ENCODE data around the gene CCDC88C. TPM values are rescaled to one million over a fixed set of nuclear protein-coding genes. Genes with fewer than 3 reads are reported as not detected.

The CCDC88C gene
- total RNA-seq, 2 donors from 2014 or later, result 3.5 to 5.0 TPM

- ATAC-seq (no peak), DNase-seq (no peak)
- intact Hi-C loops (cut with DNase I), result no loop called here
Observed at GRCh38 chr14:91357272-91358024, 60.2 kb downstream of the CCDC88C start.

GRCh38 chr14:91356181-91356763, 61.3 kb downstream of the CCDC88C start:
- DNase-seq (no peak), ATAC-seq (no peak)
- intact Hi-C loops (cut with DNase I), result no loop called here

GRCh38 chr14:91354979-91355685, 62.5 kb downstream of the CCDC88C start:
- intact Hi-C loops (cut with DNase I), result no loop called here
- DNase-seq (no peak), ATAC-seq (no peak)

GRCh38 chr14:91354221-91354916, 63.3 kb downstream of the CCDC88C start:
- ATAC-seq (no peak), DNase-seq (no peak)
- intact Hi-C loops (cut with DNase I), result no loop called here

GRCh38 chr14:91352728-91353692, 64.6 kb downstream of the CCDC88C start:
- intact Hi-C loops (cut with DNase I), result no loop called here
- ATAC-seq (no peak), DNase-seq (no peak)

GRCh38 chr14:91352053-91352452, 65.6 kb downstream of the CCDC88C start:
- DNase-seq, result peak; percentile 70
- peak; percentile 79 to 81 for ATAC-seq

GRCh38 chr14:91351512-91351862, 66.1 kb downstream of the CCDC88C start:
- DNase-seq (no peak), ATAC-seq (no peak)
- intact Hi-C loops (cut with DNase I), result no loop called here

More at GRCh38 chr14:91352053-91352452, 65.6 kb downstream of the CCDC88C start:
- intact Hi-C loops (cut with DNase I), result no loop called here

- no peak for DNase-seq
Observed at GRCh38 chr14:91350813-91351511, 66.7 kb downstream of the CCDC88C start.

GRCh38 chr14:91350483-91350812, 67.2 kb downstream of the CCDC88C start:
- ATAC-seq, result no peak
- intact Hi-C loops (cut with DNase I), result no loop called here
- no peak for DNase-seq

More at GRCh38 chr14:91350813-91351511, 66.7 kb downstream of the CCDC88C start:
- intact Hi-C loops (cut with DNase I), result no loop called here
- no peak for ATAC-seq

- no peak for ATAC-seq
- intact Hi-C loops (cut with DNase I), result no loop called here
- DNase-seq, result no peak
Observed at GRCh38 chr14:91349481-91350074, 68.0 kb downstream of the CCDC88C start.

- DNase-seq (no peak), ATAC-seq (no peak)
- intact Hi-C loops (cut with DNase I), result no loop called here
Observed at GRCh38 chr14:91348845-91349465, 68.7 kb downstream of the CCDC88C start.

GRCh38 chr14:91346838-91347173, 70.8 kb downstream of the CCDC88C start:
- intact Hi-C loops (cut with DNase I), result no loop called here
- DNase-seq (no peak), ATAC-seq (no peak)

- DNase-seq, result no peak
- no peak for ATAC-seq
- intact Hi-C loops (cut with DNase I), result no loop called here
Observed at GRCh38 chr14:91344096-91344495, 73.5 kb downstream of the CCDC88C start.

GRCh38 chr14:91343051-91343450, 74.6 kb downstream of the CCDC88C start:
- DNase-seq (no peak), ATAC-seq (no peak)
- intact Hi-C loops (cut with DNase I), result no loop called here

GRCh38 chr14:91342206-91342760, 75.3 kb downstream of the CCDC88C start:
- no peak for ATAC-seq

GRCh38 chr14:91341751-91342154, 75.9 kb downstream of the CCDC88C start:
- intact Hi-C loops (cut with DNase I), result no loop called here
- ATAC-seq (no peak), DNase-seq (no peak)

More at GRCh38 chr14:91342206-91342760, 75.3 kb downstream of the CCDC88C start:
- intact Hi-C loops (cut with DNase I), result no loop called here
- no peak for DNase-seq

GRCh38 chr14:91341334-91341733, 76.3 kb downstream of the CCDC88C start:
- intact Hi-C loops (cut with DNase I), result no loop called here
- no peak for ATAC-seq

More at GRCh38 chr14:91341334-91341733, 76.3 kb downstream of the CCDC88C start:
- no peak for DNase-seq

Measured in left cardiac atrium (tissue), 4 donors.